Measurements from ENCODE around the gene EN1.

Gene EN1

GRCh38 chr2:118865106-118865505, 17.7 kb upstream of the EN1 start:
- no peak overlapping the region for H3K4me3 ChIP-seq (ENCODE audit: low read depth, low read length)
- no peaks in the 10 kb centered on the region for H3K36me3 ChIP-seq (ENCODE audit: insufficient read depth, low read length)
- no peaks in the 10 kb centered on the region for H3K79me2 ChIP-seq (ENCODE audit: control insufficient read depth, insufficient read depth, low read length, unreplicated experiment)
- no peak overlapping the region for H2AFZ ChIP-seq (ENCODE audit: low read length, unreplicated experiment)
- no peaks in the 10 kb centered on the region for H3K27me3 ChIP-seq (ENCODE audit: insufficient read depth, low read length)
- no peak overlapping the region for H3K27ac ChIP-seq (ENCODE audit: low read depth, low read length)
- peaks cover 14% of the 10 kb centered on the region for H3K4me1 ChIP-seq (ENCODE audit: control insufficient read depth, insufficient read depth, low read length, unreplicated experiment)

DNA sequence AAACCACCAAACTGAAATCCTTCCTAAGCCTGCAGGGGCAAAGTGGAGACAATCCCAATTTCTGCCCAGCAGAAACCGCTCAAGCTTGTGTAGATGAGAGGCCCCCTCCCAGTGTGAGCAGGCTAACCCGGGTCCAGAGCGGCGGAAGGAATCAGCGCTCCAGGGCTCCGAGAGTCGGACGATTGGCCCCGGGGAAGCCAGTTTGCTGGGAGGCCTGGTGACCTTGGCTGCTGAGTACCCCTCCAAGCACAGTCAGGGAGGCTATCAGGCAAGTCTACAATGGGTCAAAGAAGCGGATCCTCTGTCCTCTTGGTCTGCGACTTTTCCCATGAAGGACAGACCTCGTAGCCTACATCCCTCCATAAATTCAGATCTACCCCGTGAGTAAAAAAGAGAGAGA, 16.8 kb upstream of the EN1 start:
- Histone ChIP-seq H3K79me2 (ENCODE audit: control insufficient read depth, insufficient read depth, low read length, unreplicated experiment) (no peaks in the 10 kb centered on the region), H3K27me3 (ENCODE audit: insufficient read depth, low read length) (no peaks in the 10 kb centered on the region), H3K4me1 (ENCODE audit: control insufficient read depth, insufficient read depth, low read length, unreplicated experiment) (peaks cover 14% of the 10 kb centered on the region), H3K4me3 (ENCODE audit: low read depth, low read length) (no peak overlapping the region), H3K36me3 (ENCODE audit: insufficient read depth, low read length) (no peaks in the 10 kb centered on the region), H2AFZ (ENCODE audit: low read length, unreplicated experiment) (no peak overlapping the region), H3K27ac (ENCODE audit: low read depth, low read length) (no peak overlapping the region)

DNA sequence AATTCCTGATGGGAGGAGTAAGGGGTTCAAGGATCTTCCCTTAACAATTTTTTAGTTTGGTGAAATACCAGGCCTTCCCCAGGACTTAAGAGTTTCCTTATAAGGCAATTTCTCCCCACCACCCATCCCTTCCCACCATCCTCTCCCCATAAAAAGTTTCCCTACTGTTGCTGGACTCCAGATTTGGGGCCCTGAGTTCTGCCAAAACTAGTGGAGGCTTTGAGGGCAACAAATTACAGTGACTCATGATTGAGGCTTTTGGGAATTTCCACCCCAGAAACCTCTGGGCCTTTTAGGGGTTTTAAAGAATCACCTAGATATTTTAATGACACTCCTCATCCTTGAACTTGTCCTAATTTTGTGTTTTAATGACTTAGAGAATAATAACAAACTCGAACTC, 14.3 kb upstream of the EN1 start:
- 0 out of 2 replicates have a peak overlapping the region, but pooled peaks have one; percentile 9 for H3K27ac ChIP-seq (ENCODE audit: low read depth, low read length)
- H3K79me2 ChIP-seq (ENCODE audit: control insufficient read depth, insufficient read depth, low read length, unreplicated experiment): no peaks in the 10 kb centered on the region
- no peak overlapping the region for H3K4me3 ChIP-seq (ENCODE audit: low read depth, low read length)
- H3K36me3 ChIP-seq (ENCODE audit: insufficient read depth, low read length): no peaks in the 10 kb centered on the region
- H3K4me1 ChIP-seq (ENCODE audit: control insufficient read depth, insufficient read depth, low read length, unreplicated experiment): peaks cover 14% of the 10 kb centered on the region
- H3K27me3 ChIP-seq (ENCODE audit: insufficient read depth, low read length): peaks cover 17% of the 10 kb centered on the region
- H2AFZ ChIP-seq (ENCODE audit: low read length, unreplicated experiment): no peak overlapping the region

GRCh38 chr2:118861242-118861641, 13.8 kb upstream of the EN1 start:
- H3K27ac ChIP-seq (ENCODE audit: low read depth, low read length): 0 out of 2 replicates have a peak overlapping the region, but pooled peaks have one; percentile 9
- H3K4me3 ChIP-seq (ENCODE audit: low read depth, low read length): no peak overlapping the region
- no peaks in the 10 kb centered on the region for H3K36me3 ChIP-seq (ENCODE audit: insufficient read depth, low read length)
- H3K27me3 ChIP-seq (ENCODE audit: insufficient read depth, low read length): peaks cover 22% of the 10 kb centered on the region
- peaks cover 14% of the 10 kb centered on the region for H3K4me1 ChIP-seq (ENCODE audit: control insufficient read depth, insufficient read depth, low read length, unreplicated experiment)
- H2AFZ ChIP-seq (ENCODE audit: low read length, unreplicated experiment): no peak overlapping the region
- H3K79me2 ChIP-seq (ENCODE audit: control insufficient read depth, insufficient read depth, low read length, unreplicated experiment): no peaks in the 10 kb centered on the region

GRCh38 chr2:118860506-118860905, 13.1 kb upstream of the EN1 start:
- H3K79me2 ChIP-seq (ENCODE audit: control insufficient read depth, insufficient read depth, low read length, unreplicated experiment): no peaks in the 10 kb centered on the region
- no peak overlapping the region for H3K27ac ChIP-seq (ENCODE audit: low read depth, low read length)
- H3K27me3 ChIP-seq (ENCODE audit: insufficient read depth, low read length): peaks cover 24% of the 10 kb centered on the region
- peaks cover 14% of the 10 kb centered on the region for H3K4me1 ChIP-seq (ENCODE audit: control insufficient read depth, insufficient read depth, low read length, unreplicated experiment)
- no peak overlapping the region for H2AFZ ChIP-seq (ENCODE audit: low read length, unreplicated experiment)
- no peaks in the 10 kb centered on the region for H3K36me3 ChIP-seq (ENCODE audit: insufficient read depth, low read length)
- no peak overlapping the region for H3K4me3 ChIP-seq (ENCODE audit: low read depth, low read length)

GRCh38 chr2:118859157-118859770, 11.8 kb upstream of the EN1 start:
- H3K27ac ChIP-seq (ENCODE audit: low read depth, low read length): no peak overlapping the region
- peaks cover 14% of the 10 kb centered on the region for H3K4me1 ChIP-seq (ENCODE audit: control insufficient read depth, insufficient read depth, low read length, unreplicated experiment)
- no peak overlapping the region for H3K4me3 ChIP-seq (ENCODE audit: low read depth, low read length)
- H3K36me3 ChIP-seq (ENCODE audit: insufficient read depth, low read length): no peaks in the 10 kb centered on the region
- H3K27me3 ChIP-seq (ENCODE audit: insufficient read depth, low read length): peaks cover 24% of the 10 kb centered on the region
- no peaks in the 10 kb centered on the region for H3K79me2 ChIP-seq (ENCODE audit: control insufficient read depth, insufficient read depth, low read length, unreplicated experiment)
- H2AFZ ChIP-seq (ENCODE audit: low read length, unreplicated experiment): no peak overlapping the region

DNA sequence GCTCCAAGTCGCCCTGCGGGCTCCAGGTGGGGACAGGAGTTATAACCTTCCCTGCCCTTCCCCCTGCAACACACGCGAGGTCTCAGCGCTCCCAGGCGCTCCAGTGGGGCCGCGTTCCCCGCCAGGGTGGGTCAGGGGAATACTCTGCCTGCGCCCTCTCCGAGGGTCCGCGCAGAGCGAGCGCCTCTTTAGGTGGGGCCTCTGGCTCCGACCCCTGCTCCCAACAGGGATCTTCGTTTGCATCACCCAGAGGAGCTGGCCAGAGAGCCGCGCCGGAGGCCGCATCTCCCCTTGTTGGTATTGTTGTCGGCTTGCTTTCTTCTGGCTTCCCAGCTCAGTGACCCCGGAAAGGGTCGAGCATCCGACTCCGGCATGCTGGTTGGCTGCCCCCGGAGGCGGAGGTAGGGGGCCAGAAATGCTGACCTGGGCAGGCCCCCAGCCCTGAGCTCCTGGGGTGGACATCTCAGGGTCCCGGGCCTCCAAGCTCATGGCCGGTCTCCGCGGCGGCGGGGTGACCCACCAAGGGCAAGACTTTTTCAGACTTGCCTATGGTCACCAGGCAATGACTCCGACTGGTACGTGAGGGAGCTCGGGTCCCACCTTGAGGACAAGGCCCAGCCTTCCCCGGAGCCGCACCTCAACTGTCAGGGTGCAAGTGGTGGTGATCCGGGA, 11.2 kb upstream of the EN1 start:
- Histone ChIP-seq H3K27ac (ENCODE audit: low read depth, low read length) (no peak overlapping the region), H3K27me3 (ENCODE audit: insufficient read depth, low read length) (peaks cover 24% of the 10 kb centered on the region), H3K4me3 (ENCODE audit: low read depth, low read length) (no peak overlapping the region), H3K79me2 (ENCODE audit: control insufficient read depth, insufficient read depth, low read length, unreplicated experiment) (no peaks in the 10 kb centered on the region), H2AFZ (ENCODE audit: low read length, unreplicated experiment) (no peak overlapping the region), H3K36me3 (ENCODE audit: insufficient read depth, low read length) (no peaks in the 10 kb centered on the region), H3K4me1 (ENCODE audit: control insufficient read depth, insufficient read depth, low read length, unreplicated experiment) (peaks cover 14% of the 10 kb centered on the region)

GRCh38 chr2:118857677-118858484, 10.4 kb upstream of the EN1 start:
- H3K36me3 ChIP-seq (ENCODE audit: insufficient read depth, low read length): no peaks in the 10 kb centered on the region
- peaks cover 14% of the 10 kb centered on the region for H3K4me1 ChIP-seq (ENCODE audit: control insufficient read depth, insufficient read depth, low read length, unreplicated experiment)
- H3K4me3 ChIP-seq (ENCODE audit: low read depth, low read length): no peak overlapping the region
- no peaks in the 10 kb centered on the region for H3K79me2 ChIP-seq (ENCODE audit: control insufficient read depth, insufficient read depth, low read length, unreplicated experiment)
- H3K27me3 ChIP-seq (ENCODE audit: insufficient read depth, low read length): peaks cover 24% of the 10 kb centered on the region
- no peak overlapping the region for H3K27ac ChIP-seq (ENCODE audit: low read depth, low read length)
- no peak overlapping the region for H2AFZ ChIP-seq (ENCODE audit: low read length, unreplicated experiment)

DNA sequence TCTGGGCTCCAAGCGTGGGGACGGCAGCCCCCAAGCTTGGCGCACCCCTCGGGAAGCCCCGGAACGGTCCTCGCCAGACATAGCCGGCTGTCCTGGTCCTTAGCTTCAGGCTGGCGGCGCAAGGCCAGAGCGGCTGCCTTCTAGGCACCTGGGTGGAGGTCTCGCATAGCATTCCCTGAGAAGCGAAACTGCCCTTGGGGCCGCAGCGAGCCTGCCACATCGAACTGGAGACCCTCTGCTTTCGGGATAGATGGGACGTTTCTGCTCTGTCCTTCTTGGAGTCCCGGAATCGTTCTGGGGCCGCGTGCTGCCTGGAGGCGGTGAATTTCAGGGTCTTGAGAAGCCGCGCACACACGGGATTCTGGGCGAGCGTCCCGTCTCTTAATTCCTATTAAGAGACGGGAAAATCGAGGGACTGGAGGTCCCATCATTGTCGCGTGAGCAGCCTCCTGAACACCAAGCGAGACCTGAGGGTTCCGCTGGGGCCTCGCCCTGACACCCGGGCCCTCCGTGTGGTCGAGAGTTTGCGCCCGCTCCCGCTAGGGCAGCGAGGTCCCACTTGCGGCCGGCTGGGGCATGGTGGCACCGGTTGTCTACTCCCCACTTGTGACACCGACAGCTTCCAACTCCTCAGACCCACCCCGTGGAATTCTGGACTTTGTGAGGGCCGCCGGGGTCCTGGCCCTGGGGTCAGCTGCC, 9.7 kb upstream of the EN1 start:
- H3K4me3 ChIP-seq (ENCODE audit: low read depth, low read length): no peak overlapping the region
- H3K4me1 ChIP-seq (ENCODE audit: control insufficient read depth, insufficient read depth, low read length, unreplicated experiment): peaks cover 10% of the 10 kb centered on the region
- no peaks in the 10 kb centered on the region for H3K79me2 ChIP-seq (ENCODE audit: control insufficient read depth, insufficient read depth, low read length, unreplicated experiment)
- H2AFZ ChIP-seq (ENCODE audit: low read length, unreplicated experiment): no peak overlapping the region
- no peak overlapping the region for H3K27ac ChIP-seq (ENCODE audit: low read depth, low read length)
- no peaks in the 10 kb centered on the region for H3K36me3 ChIP-seq (ENCODE audit: insufficient read depth, low read length)
- H3K27me3 ChIP-seq (ENCODE audit: insufficient read depth, low read length): peaks cover 24% of the 10 kb centered on the region

GRCh38 chr2:118856330-118856977, 9.0 kb upstream of the EN1 start:
- peaks cover 24% of the 10 kb centered on the region for H3K27me3 ChIP-seq (ENCODE audit: insufficient read depth, low read length)
- peaks cover 3% of the 10 kb centered on the region for H3K4me1 ChIP-seq (ENCODE audit: control insufficient read depth, insufficient read depth, low read length, unreplicated experiment)
- no peak overlapping the region for H2AFZ ChIP-seq (ENCODE audit: low read length, unreplicated experiment)
- no peaks in the 10 kb centered on the region for H3K79me2 ChIP-seq (ENCODE audit: control insufficient read depth, insufficient read depth, low read length, unreplicated experiment)
- no peak overlapping the region for H3K27ac ChIP-seq (ENCODE audit: low read depth, low read length)
- H3K4me3 ChIP-seq (ENCODE audit: low read depth, low read length): peak overlapping the region; percentile 76
- no peaks in the 10 kb centered on the region for H3K36me3 ChIP-seq (ENCODE audit: insufficient read depth, low read length)

Measured in ACC112 (cell line).